Activated CD4-positive, alpha-beta T cell treated with anti-CD3 and anti-CD28 coated beads, Interleukin-2, amount 50 U/mL, for 4 hours (primary cell): ENCODE results near the gene SNRPD3.
A peak's percentile ranks its signal among the peaks of the same experiment; 100 is the strongest.
"Not testable (repeated sequence)": the region's sequence is repeated elsewhere in the genome, so short reads cannot be mapped to it uniquely, and the experiment has no call there.

Source experiments
- DNase-seq, 2 experiments: peaks; one replicate each; pipeline ENCODE4 v3.0.0-alpha.2; 2020

SNRPD3 gene

DNA sequence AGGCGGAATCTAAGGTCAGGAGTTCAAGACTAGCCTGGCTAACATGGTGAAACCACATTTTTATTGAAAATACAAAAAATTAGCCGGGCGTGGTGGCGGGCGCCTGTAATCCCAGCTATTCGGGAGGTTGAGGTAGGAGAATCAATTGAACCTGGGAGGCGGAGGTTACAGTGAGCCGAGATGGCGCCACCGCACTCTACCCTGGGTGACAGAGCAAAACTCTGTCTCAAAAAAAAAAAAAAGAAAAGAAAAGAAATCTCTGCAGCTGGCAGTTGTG, 37.7 kb downstream of the SNRPD3 start:
- DNase-seq = not testable (repeated sequence)

DNA sequence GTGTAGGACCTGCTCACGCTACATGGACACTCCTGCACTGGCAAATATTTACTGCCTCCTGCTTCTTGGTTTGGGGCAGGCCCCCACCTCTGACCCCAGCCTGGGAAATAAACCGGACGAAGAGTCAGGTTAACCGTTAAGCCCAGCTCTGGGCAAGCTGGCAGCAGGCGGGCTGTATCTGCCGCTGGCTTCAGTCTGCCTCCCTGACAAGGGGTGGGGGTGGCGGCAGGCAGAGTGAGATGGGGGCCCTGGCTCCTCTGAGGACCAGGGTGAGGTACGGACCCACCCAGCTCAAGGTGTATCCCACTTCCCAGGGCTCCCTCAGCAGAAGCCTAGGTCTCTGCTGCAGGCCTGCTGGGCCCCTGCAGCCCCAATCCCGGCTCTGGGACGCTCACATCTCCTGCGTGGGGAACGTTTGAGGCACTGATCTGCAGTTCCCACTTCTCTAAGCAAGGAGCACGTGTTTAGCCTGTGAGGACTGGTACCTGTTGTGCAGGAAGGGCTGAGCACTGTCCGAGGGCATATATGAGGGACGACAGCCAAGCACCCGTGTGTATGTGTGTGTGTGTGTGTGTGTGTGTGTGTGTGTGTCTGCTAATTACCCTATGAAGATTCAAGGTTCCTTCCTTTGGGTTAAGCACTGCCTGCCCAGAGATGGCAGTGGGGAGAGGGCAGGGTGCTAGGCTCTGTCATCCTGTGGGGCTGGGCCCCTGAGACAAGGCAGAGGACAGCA, 38.2 kb downstream of the SNRPD3 start:
- DNase-seq = no peak

DNA sequence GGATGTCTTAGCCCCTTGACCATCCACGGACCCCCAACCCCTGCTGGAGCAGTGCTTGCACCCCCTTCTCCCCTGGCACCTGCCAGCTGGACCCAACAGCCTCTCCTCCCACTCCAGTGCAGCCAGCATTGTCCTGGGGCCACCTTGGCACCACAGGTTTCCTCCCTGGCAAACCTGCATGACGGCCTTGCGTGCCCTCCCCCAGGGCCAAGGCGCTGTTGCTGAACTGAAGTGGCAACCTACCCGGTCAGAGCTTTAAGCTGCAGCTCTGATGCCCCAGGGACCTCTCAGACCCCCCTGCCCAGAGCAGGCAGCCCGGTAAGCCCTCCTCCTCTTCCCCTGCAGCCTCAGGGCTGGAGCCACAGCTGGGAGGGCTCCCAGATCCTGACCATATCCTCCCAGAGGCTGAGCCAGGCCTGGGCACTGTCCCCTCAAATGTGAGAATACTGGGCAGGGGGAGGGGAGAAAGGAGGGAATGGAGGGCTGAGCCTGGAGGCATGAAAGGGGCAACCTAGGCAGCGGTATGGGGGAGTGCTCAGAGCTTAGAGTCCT, 38.8 kb downstream of the SNRPD3 start:
- no peak for DNase-seq

DNA sequence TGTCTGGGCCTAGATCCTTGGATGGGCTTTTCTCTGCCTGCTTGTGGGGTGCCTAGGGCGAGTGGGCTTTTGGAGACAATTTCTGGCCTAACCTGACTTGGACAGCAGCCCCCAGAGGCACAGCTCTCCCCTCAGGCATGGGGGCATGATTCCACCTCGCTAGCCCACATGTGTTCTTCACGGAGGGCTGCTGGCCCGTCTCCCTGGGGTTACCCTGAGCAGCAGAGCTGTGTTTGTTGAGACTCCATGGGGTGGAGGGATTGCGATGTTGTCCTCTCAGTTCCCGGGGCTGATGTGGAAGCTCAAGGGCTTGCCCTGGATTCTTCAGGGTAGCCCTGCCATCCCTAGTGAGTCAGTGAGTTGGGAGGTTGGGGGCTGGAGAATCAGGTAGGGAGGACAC, 39.4 kb downstream of the SNRPD3 start:
- no peak for DNase-seq

DNA sequence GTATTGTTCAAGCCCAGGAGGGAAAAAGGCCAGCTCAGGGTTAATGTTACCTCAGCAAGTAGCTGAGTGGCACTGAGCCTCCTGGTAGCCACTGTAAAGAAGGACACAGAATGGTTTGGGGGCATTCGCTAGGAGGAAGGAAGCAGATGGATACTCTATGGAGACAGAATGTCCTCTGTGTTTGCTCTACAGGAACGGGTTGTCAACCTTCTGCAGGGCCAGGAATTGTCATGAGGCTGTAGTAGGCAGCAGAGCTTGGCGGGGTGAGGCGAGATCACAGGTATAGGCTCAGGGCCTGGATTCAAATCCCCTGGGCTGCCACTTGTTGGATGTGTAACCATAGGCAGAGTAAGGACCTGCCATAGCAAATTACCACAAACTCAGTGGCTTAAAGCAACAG, 40.1 kb downstream of the SNRPD3 start:
- DNase-seq = no peak

DNA sequence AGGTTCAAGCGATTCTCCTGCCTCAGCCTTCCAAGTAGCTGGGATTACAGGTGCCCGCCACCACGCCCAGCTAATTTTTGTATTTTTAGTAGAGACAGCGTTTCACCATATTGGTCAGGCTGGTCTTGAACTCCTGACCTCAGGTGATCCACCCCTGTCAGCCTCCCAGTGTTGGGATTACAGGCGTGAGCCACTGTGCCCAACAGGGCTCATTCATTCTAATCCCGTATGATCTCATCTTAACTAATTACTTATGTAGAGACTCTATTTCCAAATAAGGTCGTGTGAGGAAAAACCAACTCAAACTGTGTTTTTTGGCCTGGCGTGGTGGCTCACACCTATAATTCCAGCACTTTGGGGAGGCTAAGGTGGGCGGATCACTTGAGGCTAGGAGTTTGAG, 41.3 kb downstream of the SNRPD3 start:
- DNase-seq = not testable (repeated sequence)

DNA sequence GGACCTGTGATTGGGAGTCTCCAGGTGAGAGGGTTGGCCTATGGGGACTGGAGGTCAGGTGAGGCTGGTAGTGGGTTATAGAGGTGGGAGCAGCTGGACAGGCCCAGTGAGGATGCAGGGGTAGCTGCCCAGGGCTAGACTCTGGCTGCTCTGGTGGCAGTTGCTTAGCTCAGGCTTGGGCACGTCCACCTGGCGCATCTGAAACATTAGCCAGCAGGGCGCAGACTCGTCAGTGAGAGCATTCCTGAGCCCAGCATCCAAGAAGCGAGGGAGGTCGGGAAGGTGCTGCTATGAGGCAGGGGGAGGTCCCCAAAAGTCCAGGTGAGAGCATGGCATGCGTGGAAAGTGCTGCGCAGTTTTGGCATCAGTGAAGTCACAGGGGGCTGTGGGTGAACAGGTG, 43.7 kb downstream of the SNRPD3 start:
- no peak for DNase-seq

DNA sequence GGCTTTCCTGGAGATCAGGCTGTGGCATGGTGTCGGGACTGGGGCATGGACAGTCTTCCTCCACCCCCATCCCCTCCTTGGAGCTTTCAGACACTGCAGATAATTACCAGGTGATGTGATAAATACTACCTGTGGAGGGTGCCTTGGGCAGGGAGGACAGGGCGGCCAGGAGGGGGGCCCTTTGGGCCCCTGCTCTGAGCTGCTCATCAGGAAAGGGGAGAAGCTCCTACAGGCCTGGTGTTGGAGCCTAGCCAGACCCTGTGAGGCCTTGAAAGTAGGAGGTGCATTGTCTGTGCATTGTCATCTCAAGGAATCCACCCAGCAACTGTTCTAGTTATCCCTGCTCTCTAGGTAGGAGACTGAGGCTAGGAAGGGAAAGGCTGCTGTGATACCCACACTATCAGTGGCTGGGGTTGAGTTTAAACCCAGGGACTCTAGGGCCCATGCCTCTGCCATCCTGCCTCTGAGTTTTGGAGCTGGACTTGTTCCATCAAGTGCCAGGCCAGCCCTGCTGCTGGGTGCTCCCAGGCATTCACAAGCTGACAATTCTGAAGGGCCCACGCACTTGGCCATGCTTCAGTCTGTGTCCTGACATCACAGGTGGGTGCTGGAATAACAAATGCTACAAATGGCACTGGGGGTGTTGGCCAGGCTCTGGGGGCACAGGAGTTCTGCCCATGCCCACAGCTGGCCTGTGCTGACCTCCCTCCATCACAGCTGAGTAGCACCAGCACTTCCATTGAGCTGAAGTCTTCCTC, 44.3 kb downstream of the SNRPD3 start:
- DNase-seq = not testable (repeated sequence)

DNA sequence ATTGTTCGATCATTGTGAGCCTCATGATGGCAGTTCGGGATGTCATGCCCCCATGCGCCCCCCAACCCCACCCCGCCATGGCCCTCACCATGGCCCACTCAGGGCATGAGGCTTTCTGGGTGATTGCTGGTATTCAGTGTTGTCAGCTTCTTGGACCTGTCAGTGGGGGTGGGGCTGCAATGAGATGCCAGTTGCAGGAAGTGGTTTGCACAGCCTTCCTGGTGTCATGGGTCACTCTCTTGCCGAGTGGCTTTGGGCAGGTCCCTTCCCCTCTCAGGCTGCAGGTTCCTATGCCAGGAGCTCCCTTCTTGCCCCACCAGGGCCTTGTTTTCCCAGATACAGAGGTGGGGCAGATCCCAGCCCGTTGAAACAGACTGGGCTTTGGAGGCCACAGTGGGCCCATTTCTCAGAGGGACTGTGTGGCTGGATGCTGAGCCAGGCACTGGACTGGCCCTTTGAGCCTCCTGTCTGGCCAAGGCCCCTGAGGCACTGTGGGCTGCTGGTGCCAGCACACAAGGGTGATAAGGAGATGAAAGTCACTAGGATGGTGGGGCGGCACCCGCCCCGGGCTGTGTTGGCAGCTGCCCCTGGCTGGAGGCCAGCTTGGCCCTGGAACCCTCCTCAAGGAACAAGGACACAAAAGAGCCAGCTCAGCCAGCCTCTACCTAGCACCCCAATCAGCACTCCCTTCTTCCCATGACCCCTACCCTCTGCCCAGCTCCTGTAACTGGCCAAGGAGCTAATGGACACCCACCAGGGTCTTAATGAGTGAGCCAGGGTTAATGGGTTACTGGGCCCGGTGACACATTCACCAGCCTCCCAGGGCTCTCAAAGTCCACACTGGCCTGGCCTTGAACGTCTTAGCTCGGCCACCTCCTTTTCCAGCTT, 45.7 kb downstream of the SNRPD3 start:
- DNase-seq = no peak

DNA sequence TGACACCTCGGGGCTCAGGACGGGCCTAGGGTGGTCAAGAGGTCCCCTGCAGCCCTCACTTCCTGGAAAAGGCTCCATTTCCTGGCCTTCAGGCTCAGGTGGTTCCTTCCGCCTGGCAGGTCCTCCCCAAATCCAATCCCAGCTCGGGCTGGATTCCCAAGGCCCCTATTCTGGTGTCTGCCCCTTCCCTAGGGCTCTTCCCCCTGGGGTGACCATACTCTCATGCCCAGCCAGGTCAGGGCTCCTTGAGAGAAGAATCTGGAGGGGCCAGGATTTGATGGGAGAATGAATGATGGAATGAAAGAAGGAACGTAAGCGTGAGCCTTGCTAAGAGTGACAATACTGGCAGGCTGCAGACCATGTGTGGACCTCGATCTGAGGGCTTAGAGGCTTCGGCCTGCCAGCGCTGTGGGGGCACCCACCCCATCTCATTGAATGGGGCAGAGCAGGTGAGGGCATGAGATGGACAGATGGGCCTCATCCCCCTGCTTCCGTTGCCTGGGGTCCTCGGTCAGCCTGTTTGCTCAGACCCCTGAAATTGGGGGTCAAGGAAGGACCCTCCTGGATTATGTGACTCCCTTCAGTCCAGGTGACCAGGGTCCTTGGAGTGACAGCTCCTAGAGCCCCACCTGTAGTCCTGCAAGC, 46.4 kb downstream of the SNRPD3 start:
- DNase-seq = not testable (repeated sequence)

DNA sequence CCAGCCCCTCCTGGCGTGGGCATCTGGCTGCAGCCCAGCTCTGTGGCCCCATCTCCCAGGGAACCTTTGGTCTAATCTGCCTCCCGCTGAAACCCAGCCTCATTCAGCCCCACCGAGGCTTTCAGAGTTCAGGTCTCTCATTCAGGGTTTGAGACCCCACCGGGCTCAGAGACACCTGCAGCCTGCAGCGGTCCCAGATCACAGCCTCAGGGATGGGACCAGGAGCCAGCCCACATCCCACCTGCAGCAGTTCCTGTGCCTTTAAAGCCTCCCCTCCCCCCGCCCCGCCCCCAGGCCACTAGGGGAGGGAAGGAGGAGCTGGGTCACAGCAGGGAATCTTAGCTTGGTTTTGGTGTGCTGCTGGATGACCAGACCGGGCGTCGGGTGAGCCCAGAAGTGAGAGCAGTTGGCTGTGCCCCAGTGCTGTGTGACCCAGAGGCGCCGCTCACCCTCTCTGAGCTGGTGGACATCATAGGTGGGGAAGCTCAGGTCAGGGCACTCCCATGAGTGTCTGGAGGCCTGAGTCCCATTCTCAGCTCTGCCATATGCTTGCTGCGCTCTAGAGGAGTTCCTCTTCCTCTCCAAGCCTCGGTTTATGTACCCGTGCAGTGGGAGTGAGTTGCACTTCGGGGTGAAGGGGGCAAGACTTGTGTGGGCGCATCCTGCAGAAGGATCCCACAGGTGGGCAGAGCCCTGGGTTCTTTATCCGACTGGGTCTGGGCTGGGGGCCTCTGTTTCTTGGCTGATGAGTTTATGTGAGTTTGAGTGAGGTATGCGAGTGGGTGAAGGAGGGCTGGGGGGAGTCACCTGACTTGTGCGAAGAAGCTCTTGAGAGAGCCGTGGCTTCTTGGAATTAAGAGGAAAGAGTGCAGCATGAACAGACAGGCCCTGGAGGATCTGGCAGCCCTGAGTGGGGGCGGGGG, 47.3 kb downstream of the SNRPD3 start, which contains the start of gene GGT1:
GGT1 (plus strand) TSS at position 347 of the 923 bp plus-strand sequence. CDS start 7,889 bp downstream, outside the sequence.
- DNase-seq = not testable (repeated sequence)

DNA sequence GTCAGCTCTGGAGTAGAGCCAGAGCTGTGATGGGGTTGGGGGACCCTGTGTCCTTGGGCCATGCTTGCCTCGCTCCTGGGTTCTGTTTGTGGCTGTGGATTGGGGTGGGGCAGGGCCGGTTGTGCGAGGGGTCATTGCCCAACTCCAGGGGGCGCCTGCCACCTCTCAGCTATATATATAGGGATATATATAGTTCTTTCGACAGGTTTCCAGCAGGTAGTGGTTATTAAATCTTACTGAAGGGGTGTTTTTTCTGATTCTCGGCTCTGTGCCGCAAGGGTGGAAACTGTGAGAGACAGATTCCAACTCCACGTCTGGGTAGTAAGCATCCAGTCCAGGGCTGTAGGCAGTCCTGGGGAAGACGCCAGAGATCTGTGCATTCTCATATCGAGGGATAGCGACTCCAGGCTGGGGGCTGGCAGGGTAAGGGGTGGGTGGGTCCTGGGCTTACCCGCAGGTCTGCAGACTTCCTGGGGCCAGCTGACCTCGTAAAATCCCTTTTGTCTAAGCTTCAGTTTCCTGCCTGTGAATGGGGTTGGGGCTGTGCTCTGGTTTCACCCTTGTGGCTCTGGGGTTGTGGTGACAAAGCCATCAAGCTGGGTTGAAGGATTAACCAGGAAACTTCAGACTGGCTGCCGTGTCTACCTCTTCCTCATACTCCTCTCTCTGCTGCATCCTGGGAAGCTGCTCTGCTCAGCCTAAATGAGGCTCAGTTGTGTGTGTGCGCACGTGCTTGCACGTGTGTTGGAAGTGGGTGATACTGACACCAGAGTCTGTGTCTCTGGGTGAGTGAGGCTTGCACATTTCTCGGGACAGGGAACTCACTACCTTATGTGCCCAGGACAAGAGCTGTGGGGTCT, 48.2 kb downstream of the SNRPD3 start:
- peak in 1 of 2 experiments; percentile 13 for DNase-seq

DNA sequence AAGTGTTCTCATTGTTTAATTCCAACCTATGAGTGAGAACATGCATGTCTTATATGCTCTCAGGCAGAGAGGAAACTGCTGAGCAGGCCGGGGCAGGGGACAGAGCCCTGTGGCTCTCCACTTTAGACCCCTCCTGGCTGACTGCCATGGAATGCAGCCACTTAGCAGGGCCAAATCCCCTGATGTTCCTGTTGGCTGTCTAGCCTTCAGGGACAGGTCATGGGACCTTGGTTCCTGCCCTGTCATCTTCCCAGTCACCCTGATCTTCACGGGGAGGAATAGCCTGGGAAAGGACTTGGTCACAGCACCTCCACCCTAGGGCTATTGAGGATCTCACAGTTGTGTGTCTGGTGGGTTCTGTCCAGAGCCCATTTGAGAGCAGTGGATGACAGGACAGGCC, 50.5 kb downstream of the SNRPD3 start:
- DNase-seq = not testable (repeated sequence)

DNA sequence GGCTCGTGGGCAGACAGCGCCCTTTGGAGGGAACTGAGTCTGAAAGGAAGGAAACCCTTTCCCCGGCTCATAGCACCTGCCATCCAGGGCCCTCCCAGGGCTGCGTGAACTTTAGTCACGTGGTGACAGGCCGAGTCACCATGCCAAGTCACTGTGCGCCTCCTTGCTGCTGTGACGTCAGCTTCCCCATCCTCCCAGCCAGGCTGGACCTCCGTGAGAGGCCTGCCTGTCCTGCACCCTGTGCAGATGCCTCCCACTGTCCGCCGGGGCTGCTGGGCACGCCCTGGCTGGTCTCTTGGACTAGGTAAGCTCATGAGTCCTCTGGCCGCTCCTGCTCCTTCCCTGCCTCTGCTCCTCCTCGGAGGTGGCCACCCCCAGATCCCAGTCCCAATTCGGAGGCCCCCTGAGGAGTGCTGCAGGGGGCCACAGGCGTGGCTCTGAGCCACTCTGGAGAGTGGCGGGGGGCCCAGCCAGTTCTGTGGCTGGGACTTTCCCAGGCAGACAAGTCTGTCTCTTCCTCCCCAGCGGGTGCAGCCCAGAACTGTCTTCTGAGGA, 51.7 kb downstream of the SNRPD3 start:
- DNase-seq = peak; percentile 54 to 62

DNA sequence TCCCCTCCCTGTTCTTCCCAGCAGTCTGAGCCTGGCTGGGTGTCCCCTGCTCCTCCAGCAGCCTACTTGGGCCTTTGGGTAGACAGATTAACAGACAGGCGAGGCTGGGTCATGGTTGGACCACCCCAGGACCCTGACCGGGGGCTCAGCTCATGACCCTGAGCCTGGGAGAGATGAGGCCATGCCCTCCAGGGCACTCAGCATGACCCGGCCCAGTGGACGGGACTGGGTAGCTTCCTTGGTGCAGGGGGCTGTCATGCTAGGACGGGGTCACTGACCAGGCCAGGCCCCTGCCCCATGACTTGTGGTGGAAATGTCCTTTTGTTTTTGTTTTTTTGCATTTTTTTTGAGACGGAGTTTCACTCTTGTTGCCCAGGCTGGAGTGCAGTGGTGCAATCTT, 52.5 kb downstream of the SNRPD3 start:
- DNase-seq = not testable (repeated sequence)

DNA sequence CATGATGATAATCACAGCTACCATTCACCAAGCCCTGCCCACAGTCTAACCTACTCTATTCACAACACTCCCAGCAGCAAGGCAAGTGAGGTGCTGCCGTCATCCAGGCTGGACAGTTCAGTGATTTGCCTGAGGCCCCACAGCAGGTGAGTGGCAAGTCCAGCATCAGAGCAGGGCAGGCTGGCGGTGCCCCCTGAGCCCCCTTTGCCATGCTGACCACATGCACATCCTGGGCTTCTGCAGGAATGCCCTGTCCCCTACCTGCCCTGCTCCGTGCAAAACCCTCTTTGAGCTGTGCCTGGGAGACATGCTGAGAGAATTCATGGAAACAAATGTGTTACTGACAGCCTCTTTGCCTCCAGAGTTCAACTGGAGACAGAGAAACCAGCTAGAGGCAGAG, 54.1 kb downstream of the SNRPD3 start:
- not testable (repeated sequence) for DNase-seq

DNA sequence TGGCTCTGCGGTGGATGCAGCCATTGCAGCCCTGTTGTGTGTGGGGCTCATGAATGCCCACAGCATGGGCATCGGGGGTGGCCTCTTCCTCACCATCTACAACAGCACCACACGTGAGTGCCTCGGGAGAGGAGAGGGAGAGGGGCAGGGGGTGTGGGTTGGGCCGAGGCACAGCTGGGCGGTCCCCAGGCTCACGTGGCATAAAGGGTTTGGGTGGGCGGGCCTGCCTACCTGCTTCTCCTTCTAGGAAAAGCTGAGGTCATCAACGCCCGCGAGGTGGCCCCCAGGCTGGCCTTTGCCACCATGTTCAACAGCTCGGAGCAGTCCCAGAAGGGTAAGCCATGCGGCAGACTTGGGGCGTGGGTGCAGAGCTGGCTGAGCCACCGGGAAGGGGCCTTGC, 59.0 kb downstream of the SNRPD3 start:
- DNase-seq = not testable (repeated sequence)

DNA sequence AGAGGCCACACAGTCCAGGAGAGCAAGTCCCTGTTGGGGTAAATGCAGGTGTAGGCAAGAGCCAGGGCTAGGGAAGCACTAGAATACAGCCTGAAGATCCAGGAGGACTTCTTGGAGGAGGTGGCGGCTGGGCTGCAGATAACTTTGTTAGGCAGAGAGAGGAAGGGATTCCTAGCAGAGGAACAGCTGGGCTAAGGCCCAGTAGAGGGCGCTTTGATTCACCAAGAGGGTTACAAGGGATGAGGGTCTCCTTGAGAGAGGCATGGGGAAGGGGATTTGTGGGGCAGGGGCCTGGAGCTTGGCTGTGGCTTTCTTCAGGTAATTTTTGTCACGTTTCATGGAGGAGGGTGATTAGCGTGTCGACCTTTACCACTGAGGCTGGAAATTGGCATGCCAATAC, 65.4 kb downstream of the SNRPD3 start:
- DNase-seq = not testable (repeated sequence)

DNA sequence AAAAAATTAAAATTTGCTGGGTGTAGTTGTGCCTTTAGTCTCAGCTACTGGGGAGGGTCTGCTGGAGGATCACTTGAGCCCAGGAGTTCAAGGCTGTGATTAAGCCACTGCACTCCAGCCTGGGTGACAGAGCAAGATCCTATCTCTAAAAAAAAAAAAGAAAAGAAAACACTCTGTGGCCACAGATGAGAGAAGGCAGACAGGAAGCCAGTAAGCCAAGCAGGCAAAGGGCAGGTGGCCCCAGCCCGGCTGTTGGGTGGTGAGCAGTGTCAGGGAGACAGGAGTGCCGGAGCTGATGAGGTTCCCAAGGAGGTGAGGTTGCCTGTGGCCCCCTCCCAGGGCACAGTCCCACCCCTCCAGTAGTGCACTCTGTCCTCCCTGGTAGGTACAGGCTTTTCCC, 66.8 kb downstream of the SNRPD3 start:
- not testable (repeated sequence) for DNase-seq
